Breast epithelium (tissue), 4 donors: ENCODE measurements around the gene ANKRD55. TPM values are rescaled to one million over a fixed set of nuclear protein-coding genes. Genes with fewer than 3 reads are reported as not detected.
"Not testable (repeated sequence)": the region's sequence is repeated elsewhere in the genome, so short reads cannot be mapped to it uniquely, and the experiment has no call there.

Experiments used
- DNase-seq, 2 donors: peaks; one replicate each; pipeline ENCODE4 v3.0.0-alpha.2; 2019; ENCODE audit warnings: low spot score in 2 of 2
- H3K27ac ChIP-seq, 2 donors: fragments of 200-600 bp; sonication (generic) in 1 of 2; one replicate each; pipeline ENCODE4 v1.5.1; 2016 to 2019; ENCODE audit warnings: mild to moderate bottlenecking in 1 of 2
- H3K27me3 ChIP-seq, 2 donors: fragments of 200-600 bp; sonication (generic) in 1 of 2; one replicate each; pipeline versions ENCODE4 v1.5.1 to v1.6.0; 2017 to 2019; ENCODE audit warnings: control low read depth in 1 of 2, mild to moderate bottlenecking in 1 of 2
- H3K36me3 ChIP-seq: fragments of 200-600 bp; one replicate; pipeline ENCODE4 v1.5.1; 2019
- H3K4me1 ChIP-seq, 2 donors: fragments of 200-600 bp; sonication (generic); one replicate each; pipeline ENCODE4 v1.5.1; 2016 to 2019; ENCODE audit warnings: control low read depth in 1 of 2
- H3K4me3 ChIP-seq, 3 donors: fragments of 200-600 bp; sonication (generic); 1 replicate in 2 of 3; 2 replicates in 1 of 3; pipeline ENCODE4 v1.5.1; 2016 to 2019; ENCODE audit warnings: mild to moderate bottlenecking in 3 of 3, moderate library complexity in 2 of 3
- H3K9me3 ChIP-seq, 2 donors: fragments of 200-600 bp; sonication (generic) in 1 of 2; one replicate each; pipeline ENCODE4 v1.5.1; 2016 to 2019; ENCODE audit warnings: control low read depth in 1 of 2
- CTCF ChIP-seq, 3 donors: fragments of 450-650 bp; IDR thresholded peaks; one replicate each; pipeline ENCODE4 v1.5.1; 2016 to 2017; ENCODE audit warnings: antibody characterized with exemption in 3 of 3, mild to moderate bottlenecking in 3 of 3, moderate library complexity in 3 of 3
- POLR2A ChIP-seq: fragments of 450-650 bp; IDR thresholded peaks from one replicate; pipeline ENCODE4 v1.6.1; 2016; ENCODE audit warnings: antibody characterized with exemption, mild to moderate bottlenecking, moderate library complexity
- POLR2AphosphoS5 ChIP-seq, 3 donors: sonication (generic); formaldehyde crosslinking; IDR thresholded peaks; one replicate each; pipeline ENCODE4 v1.6.1; 2017; ENCODE audit warnings: antibody characterized with exemption in 3 of 3
- intact Hi-C: fragments of 100-400 bp; cut with DNase I; formaldehyde crosslinking; loops from one replicate; pipeline ENCODE4 v1.15.1; 2023; ENCODE audit warnings: low total_unique reads
- total RNA-seq, 3 donors: library from RNA; depleted of rRNA; stranded (reverse); fragments of >200 nt; gene quantifications; one replicate each; pipeline ENCODE4 v1.1.0, GENCODE V29; 2016

Gene ANKRD55
- total RNA-seq, 3 donors from 2014 or later: 0.32 to 0.33 TPM; not detected in 1

- Histone ChIP-seq H3K4me3 (no peak overlapping the region), H3K27me3 (no peaks in the 10 kb centered on the region), H3K27ac (no peak overlapping the region), H3K4me1 (no peaks in the 10 kb centered on the region), H3K9me3 (peaks cover 0 to 3% of the 10 kb centered on the region in 2 donors), H3K36me3 (no peaks in the 10 kb centered on the region)
- TF ChIP-seq POLR2AphosphoS5 (IDR thresholded peaks at IDR 0.05) (no peak), CTCF (IDR thresholded peaks at IDR 0.05) (no peak), POLR2A (no peak)
- intact Hi-C loops: no loop called here
- DNase-seq: no peak
Measured at GRCh38 chr5:56253924-56254323, 20.8 kb upstream of the ANKRD55 start.

- no peak for TF ChIP-seq CTCF (IDR thresholded peaks at IDR 0.05)
- no peak for TF ChIP-seq POLR2AphosphoS5 (IDR thresholded peaks at IDR 0.05)
- TF ChIP-seq POLR2A: no peak
- Histone ChIP-seq H3K9me3 (peaks cover 0 to 4% of the 10 kb centered on the region in 2 donors), H3K4me1 (no peaks in the 10 kb centered on the region), H3K4me3 (no peak overlapping the region), H3K36me3 (no peaks in the 10 kb centered on the region), H3K27ac (no peak overlapping the region), H3K27me3 (no peaks in the 10 kb centered on the region)
- intact Hi-C loops: no loop called here
- no peak for DNase-seq
Measured at GRCh38 chr5:56253126-56253525, 20.0 kb upstream of the ANKRD55 start.

- TF ChIP-seq POLR2AphosphoS5 (IDR thresholded peaks at IDR 0.05): no peak
- no peak for DNase-seq
- Histone ChIP-seq H3K9me3 (peaks cover 0 to 4% of the 10 kb centered on the region in 2 donors), H3K36me3 (no peaks in the 10 kb centered on the region), H3K4me1 (no peaks in the 10 kb centered on the region), H3K27me3 (no peaks in the 10 kb centered on the region), H3K4me3 (no peak overlapping the region), H3K27ac (no peak overlapping the region)
- intact Hi-C loops: no loop called here
Measured at GRCh38 chr5:56251918-56252553, 18.9 kb upstream of the ANKRD55 start.

GRCh38 chr5:56251440-56251839 is 18.3 kb upstream of the ANKRD55 start:
- Histone ChIP-seq H3K4me1 (no peaks in the 10 kb centered on the region), H3K36me3 (no peaks in the 10 kb centered on the region), H3K9me3 (peaks cover 0 to 4% of the 10 kb centered on the region in 2 donors), H3K27me3 (no peaks in the 10 kb centered on the region), H3K4me3 (no peak overlapping the region), H3K27ac (no peak overlapping the region)
- TF ChIP-seq POLR2AphosphoS5 (IDR thresholded peaks at IDR 0.05) (no peak), POLR2A (no peak), CTCF (IDR thresholded peaks at IDR 0.05) (no peak)
- intact Hi-C loops: no loop called here
- no peak for DNase-seq

- intact Hi-C loops: no loop called here
- H3K36me3 ChIP-seq: no peaks in the 10 kb centered on the region
Measured at GRCh38 chr5:56250011-56250410, 16.9 kb upstream of the ANKRD55 start.

GRCh38 chr5:56249085-56249484 is 16.0 kb upstream of the ANKRD55 start:
- H3K9me3 ChIP-seq, DNase-seq, H3K27ac ChIP-seq, H3K27me3 ChIP-seq, H3K4me3 ChIP-seq, intact Hi-C loops, H3K4me1 ChIP-seq, H3K36me3 ChIP-seq: not testable (repeated sequence)

More at GRCh38 chr5:56250011-56250410, 16.9 kb upstream of the ANKRD55 start:
- H3K27ac ChIP-seq: no peak overlapping the region
- TF ChIP-seq POLR2AphosphoS5 (IDR thresholded peaks at IDR 0.05) (no peak), CTCF (IDR thresholded peaks at IDR 0.05) (no peak)
- DNase-seq: no peak
- no peaks in the 10 kb centered on the region for H3K27me3 ChIP-seq
- no peaks in the 10 kb centered on the region for H3K4me1 ChIP-seq
- H3K9me3 ChIP-seq: peaks cover 0 to 4% of the 10 kb centered on the region in 2 donors
- no peak overlapping the region for H3K4me3 ChIP-seq
